Jurkat, Clone E6-1 (cell line): ENCODE measurements around the gene MAK.
A peak's percentile ranks its signal among the peaks of the same experiment; 100 is the strongest.
"Not testable (repeated sequence)": the region's sequence is repeated elsewhere in the genome, so short reads cannot be mapped to it uniquely, and the experiment has no call there.

ENCODE experiments used
- DNase-seq: peaks from one replicate; pipeline ENCODE4 v3.0.0-alpha.2; 2011; ENCODE audit warnings: low read depth, low spot score
- H3K4me3 ChIP-seq: 2 replicates; pipeline ENCODE4 v1.5.1; 2011; ENCODE audit warnings: mild to moderate bottlenecking, low read length, control low read depth, moderate library complexity

MAK gene

DNA sequence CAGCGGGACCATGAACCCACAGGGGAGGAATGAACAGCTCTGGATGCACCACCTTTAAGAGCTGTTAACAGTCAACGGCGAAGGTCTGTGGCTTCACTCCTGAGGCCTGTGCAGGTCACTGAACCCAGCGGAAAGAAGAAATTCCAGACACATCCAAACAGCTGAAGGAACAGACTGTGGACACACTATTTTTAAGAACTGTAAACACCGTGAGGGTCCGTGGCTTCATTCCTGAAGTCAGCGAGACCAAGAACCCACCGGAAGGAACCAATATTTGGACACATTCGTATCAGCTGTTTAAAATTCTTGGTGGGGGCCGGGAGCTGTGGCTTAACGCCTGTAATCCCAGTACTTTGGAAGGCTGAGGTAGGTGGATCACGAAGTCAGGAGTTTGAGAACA lies 96.1 kb downstream of the MAK start:
- DNase-seq, result no peak
- no peak overlapping the region for H3K4me3 ChIP-seq

DNA sequence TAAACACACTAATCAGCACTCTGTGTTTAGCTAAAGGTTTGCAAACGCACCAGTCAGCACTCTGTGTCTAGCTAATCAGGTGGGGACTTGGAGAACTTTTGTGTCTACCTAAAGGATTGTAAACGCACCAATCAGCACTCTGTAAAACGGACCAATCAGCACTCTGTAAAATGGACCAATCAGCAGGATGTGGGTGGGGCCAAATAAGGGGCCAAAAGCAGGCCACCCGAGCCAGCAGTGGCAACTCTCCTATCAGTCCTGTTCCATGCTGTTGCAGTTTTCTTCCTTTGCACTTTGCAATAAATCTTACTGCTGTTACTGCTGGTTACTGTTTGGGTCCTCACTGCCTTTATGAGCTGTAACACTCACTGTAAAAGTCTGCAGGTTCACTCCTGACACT lies 96.7 kb downstream of the MAK start:
- not testable (repeated sequence) for DNase-seq, H3K4me3 ChIP-seq

DNA sequence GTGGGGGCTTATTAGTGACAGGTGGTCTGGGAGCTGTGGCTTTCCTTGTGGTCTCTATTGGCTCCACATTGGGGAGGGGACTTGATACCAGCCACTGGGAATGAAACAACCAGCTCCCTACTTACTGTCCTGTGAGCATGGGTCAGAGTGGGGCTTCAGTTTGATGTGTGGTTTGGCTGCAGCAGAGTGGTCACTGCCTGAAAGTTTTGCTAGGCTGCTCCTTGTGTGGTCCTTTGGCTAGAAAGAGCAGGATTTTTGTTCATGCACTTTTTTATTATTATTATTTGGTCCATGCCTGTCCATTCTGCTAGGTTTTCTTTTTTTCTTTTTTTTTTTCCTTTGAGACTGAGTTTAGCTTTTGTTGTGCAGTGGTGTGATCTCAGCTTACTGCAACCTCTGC lies 98.3 kb downstream of the MAK start:
- no peak overlapping the region for H3K4me3 ChIP-seq
- no peak for DNase-seq

DNA sequence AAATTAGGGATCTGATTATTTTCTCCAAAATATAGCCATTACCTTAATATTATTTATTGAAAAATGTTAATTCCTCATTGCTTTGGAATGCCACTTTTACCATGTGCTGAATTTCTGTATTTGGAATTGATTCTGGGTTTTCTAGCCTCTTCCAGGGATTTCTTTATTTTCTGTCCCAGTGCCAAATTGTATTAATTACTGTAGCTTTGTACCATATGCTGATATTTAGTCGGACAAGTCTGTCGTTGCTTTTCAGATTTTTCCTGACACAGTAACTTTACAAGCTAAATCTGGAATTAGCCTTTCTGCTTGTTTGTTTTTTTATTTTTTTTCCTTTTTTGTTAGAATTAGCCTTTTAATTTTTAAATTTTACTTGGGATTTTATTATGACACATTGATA lies 101.6 kb downstream of the MAK start:
- DNase-seq, result no peak
- H3K4me3 ChIP-seq, result no peak overlapping the region

DNA sequence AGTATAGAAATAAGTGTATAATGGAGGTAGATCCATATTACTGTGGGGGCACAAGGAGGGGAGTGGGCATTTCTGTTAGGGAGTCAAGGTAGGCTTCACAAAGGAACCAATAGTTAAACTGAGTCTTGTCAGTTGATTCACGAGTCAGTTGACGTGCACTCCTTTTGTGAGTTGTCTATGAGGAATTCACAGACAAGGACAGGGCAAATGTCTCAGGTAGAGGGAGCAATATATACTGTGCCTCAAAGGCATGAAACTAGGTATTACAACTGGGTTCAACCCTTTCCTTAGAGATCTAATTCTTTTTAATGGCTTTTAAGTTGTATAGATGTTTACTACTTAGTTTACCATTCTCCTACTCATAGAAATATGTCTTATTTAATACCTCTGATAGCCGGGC lies 104.5 kb downstream of the MAK start:
- H3K4me3 ChIP-seq, result no peak overlapping the region
- DNase-seq, result no peak

DNA sequence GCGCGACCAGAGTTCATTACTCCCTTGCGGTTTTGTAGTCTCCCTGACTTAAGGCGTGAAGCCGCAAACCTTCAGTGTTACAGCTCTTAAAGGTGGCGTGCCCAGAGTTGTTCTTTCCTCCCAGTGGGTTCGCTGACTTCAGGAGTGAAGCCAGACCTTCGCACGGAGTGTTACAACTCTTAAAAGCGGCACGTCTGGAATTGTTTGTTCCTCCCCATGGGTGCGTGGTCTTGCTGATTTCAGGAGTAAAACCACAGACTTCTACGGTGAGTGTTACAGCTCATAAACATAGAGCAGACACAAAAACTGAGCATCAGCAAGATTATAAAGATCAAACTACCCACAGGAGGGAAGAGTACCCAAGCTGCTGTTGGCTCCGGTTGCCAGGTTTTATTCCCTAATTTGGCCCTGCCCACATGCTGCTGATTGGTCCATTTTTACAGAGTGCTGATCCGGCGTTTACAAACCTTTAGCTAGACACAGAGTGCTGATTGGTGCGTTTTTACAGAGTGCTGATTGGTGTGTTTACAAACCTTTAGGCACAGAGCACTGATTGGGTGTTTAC lies 105.1 kb downstream of the MAK start:
- peak; percentile 75 for DNase-seq

DNA sequence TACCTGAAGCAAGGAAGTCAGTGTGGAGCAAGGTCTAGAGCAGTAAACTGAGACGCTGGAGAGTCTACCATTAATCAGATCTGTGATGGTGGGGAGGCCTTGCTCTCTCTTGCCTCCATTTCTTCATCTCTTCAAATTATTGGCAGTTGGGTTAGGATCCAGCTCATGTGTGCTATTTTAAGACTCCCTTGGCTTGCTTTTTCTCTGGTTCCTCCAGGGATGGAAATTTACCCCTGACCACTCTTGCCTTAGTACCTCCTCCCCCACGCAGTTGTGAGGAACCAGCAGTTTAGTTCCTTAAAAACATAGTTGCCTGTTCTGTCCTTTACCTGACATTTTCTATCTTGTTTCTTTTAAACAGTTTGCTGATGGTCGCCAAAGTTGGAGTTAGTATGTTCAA lies 108.1 kb downstream of the MAK start:
- no peak for DNase-seq
- H3K4me3 ChIP-seq, result no peak overlapping the region

More for the DNA sequence above, 105.1 kb downstream of the MAK start:
- peak overlapping the region; percentile 30 for H3K4me3 ChIP-seq

DNA sequence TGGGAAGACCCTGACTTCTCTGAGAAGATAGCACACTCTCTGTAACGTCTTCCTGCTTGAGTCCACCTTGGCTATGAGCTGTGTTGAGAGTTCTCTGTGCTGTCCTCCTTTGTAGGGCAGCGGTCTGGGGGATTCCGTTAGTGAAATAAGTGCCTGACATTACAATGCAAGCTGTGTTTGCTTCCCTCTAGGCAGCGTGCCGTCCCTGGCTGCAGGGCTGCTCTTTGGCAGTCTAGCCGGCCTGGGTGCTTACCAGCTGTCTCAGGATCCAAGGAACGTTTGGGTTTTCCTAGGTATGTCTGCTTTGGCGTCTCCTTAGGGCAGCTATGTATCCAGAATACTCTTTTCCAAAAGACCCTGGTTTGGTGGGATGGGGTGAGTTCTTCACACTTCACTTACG lies 112.6 kb downstream of the MAK start:
- no peak overlapping the region for H3K4me3 ChIP-seq
- DNase-seq, result no peak

DNA sequence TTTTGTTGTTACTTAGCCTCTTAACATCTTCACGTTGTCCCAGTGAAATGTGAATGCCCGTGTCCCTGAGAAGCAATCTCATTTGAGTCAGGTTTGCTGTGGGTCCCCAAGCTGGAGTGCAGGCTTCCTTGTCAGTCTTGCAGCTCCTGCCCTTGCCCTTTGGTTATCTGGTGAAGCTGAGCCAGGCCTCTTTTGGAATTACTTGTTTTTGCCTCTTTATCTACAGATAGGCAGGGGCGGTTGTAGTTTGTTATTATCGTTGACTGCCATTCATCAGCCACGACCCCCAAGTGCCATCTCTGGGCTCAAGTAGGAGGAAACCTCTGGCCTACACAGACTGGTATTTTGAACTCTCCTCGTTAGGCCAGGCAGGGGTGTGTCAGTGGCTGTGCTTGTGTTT lies 113.3 kb downstream of the MAK start:
- DNase-seq, result no peak
- H3K4me3 ChIP-seq, result no peak overlapping the region

DNA sequence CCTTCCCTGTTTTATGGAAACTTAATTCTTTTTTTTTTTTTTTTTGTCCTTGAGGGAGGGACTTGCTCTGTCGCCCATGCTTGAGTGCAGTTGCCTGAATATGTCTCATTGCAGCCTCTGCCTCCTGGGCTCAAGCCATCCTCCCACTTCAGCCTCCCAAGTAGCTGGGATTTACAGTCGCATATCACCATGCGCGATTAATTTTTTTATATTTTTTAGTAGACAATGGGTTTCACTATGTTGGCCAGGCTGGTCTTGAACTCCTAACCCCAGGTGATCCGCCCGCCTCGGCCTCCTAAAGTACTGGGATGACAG lies 114.8 kb downstream of the MAK start:
- DNase-seq, result no peak
- H3K4me3 ChIP-seq, result peak overlapping the region; percentile 69

DNA sequence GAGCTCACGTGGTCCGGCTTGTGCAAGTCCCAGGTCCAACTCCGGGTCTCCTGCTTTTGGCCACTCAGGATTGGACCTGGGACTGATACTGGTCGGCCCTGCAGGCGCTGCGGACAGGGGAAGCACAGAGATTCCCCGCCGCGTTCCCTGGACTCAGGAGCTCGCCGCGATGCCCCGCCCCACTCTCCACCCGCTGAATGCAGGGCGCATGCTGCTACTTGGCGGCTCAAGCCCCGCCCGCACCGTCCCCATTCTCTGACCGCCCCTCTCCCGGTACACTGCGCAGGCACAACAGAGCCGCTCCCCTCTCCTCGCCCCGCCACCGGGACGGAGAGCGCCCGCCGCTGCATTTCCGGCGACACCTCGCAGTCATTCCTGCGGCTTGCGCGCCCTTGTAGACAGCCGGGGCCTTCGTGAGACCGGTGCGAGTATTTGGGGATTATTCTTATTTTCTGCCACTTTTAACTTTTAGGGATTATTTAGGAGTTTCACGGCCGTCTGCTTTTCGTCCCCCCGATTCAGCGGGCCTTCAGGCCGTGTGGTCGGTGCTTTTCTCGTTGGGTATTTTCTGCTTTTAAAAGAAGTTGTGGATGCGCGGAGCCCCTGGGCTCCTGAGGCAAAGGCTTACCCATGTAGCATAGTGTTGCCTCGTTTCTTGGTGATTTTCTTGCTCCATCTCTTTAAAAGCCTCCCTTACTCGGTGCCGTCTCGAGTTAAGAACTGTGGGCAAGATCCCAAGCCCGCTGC lies 115.3 kb downstream of the MAK start, which contains the start of gene TMEM14C:
TMEM14C (plus strand) TSS at position 251 of the 747 bp plus-strand sequence. CDS start 1,544 bp downstream, outside the sequence.
- DNase-seq, result peak; percentile 77

DNA sequence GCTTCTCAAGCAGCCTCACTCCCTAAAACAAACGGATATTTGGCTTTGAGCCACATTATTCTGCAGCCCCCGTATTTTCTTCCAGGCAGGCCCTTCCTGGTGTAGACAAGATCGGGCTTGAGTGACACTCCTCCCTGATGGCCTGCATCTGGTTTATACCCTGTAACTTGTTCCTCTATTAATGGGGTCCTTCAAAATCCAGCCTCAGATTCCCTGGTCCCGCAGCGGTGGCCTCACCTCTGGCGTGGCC lies 115.8 kb downstream of the MAK start:
- DNase-seq, result no peak
- peak overlapping the region; percentile 69 for H3K4me3 ChIP-seq

More for the DNA sequence above, 115.3 kb downstream of the MAK start, which contains the start of gene TMEM14C:
- peak within 1 kb of the TSS; percentile 69 for H3K4me3 ChIP-seq

DNA sequence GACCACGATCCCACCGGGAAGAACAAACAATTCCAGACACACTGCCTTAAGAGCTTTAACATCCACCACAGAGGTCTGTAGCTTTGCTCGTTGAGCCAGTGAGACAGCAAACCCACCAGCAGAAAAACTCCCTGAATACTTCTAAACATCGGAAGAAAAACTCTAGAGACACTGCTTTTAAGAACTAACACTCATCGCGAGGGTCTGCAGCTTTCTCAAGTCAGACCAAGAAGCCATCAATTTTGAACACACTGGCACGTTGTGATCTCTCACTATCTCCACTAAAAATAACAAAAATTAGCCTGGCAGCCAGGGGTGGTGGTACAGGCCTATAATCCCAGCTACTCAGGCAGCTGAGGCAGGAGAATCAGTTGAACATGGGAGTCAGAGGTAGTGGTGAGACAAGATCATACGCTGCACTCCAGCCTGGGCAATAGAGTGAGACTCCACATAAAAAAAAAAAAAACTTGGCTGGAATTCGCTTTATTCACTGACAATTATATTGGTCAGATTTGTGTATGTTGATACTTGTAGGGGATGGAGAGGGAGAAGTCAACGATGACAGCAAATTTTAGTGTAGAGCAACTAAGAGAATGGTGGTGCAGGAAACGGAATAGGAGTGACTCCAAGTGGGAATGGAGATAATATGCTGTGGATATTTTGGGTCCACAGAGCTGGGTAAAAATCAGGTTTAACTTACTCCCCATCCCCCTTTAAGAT lies 116.3 kb downstream of the MAK start:
- H3K4me3 ChIP-seq, result peak overlapping the region; percentile 69
- DNase-seq, result no peak

DNA sequence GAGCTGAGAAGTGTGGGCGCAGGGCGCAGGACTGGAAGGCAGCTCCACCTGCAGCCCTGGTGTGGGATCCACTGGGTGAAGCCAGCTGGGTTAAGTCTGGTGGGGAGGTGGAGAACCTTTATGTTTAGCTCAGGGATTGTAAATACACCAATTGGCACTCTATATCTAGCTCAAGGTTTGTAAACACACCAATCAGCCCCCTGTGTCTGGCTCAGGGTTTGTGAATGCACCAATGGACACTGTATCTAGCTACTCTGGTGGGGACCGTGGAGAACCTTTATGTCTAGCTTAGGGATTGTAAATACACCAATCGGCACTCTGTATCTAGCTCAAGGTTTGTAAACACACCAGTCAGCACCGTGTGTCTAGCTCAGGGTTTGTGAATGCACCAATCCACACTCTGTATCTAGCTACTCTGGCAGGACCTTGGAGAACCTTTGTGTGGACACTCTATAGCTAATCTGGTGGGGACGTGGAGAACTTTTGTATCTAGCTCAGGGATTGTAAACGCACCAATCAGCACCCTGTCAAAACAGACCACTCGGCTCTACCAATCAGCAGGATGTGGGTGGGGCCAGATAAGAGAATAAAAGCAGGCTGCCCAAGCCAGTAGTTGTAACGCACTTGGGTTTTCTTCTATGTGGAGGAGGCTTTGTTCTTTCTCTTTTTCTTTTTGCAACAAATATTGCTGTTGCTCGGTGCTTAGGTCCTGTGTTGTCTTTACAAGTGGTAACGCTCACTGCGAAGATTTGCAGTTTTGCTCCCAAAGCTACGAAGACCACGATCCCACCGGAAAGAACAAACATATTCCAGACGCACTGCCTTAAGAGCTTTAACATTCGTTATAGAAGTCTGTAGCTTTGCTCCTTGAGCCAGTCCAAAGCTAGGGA lies 117.1 kb downstream of the MAK start:
- not testable (repeated sequence) for DNase-seq, H3K4me3 ChIP-seq

DNA sequence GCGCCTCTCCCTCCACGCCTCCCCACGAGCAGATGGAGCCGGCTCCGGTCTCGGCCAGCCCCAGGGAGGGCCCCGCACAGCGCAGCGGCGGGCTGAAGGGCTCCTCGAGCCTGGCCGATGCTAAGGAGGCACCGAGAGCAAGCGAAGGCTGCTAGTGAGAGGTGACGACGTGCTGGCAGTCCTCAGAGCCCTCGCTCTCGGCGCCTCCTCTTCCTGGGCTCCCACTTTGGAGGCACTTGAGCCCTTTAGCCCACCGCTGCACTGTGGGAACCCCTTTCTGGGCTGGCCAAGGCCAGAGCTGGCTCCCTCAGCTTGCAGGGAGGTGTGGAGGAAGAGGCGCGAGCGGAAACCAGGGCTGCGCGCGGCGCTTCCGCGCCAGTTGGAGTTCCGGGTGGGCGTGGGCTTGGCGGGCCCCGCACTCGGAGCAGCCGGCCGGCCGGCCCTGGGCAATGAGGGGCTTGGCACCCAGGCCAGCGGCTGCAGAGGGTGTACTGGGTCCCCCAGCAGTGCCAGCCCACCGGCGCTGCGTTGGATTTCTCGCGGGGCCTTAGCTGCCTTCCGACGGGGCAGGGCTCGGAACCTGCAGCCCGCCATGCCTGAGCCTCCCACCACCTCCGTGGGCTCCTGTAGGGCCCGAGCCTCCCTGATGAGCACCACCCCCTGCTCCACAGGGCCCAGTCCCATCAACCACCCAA lies 117.9 kb downstream of the MAK start:
- no peak overlapping the region for H3K4me3 ChIP-seq
- DNase-seq, result no peak

DNA sequence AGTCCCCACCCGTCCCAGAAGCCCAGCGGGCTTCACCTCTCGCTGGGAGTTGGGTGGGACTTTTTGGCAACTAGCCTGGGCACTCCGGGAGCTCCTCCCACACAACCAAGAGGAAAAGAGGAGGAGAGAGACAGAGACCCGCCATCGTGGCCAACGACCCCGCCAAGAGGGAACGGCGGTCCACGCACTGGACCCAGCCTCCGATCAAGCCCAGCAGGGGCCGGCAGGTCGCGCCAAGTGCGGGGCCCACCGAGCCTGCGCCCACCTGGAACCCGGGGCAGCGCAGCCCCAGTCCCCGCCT lies 118.4 kb downstream of the MAK start:
- no peak for DNase-seq
- no peak overlapping the region for H3K4me3 ChIP-seq

DNA sequence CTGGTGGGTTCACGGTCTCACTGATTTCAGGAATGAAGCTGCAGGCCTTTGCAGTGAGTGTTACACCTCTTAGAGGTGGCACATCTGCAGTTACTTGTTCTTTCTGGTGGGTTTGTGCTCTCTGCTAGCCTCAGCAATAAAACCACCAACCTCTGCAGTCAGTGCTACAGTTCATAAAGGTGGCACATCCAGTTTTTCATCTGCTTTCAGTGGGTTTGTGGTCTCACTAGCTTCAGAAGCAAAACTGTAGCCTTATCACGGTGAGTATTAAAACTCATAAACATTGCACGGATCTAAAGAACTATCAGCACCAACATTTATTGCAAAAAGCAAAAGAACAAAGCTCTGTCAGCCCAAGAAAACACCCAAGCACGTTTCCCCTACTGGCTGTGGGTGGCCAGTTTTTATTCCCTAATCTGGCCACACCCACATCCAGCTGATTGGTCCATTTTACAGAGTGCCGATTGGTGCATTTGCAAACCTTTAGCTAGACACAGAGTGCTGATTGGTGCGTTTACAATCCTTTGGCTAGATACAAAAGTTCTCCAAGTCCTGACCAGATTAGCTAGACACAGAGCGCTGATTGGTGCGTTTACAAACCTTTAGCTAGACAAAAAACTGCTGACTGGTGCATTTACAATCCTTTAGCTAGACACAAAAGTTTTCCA lies 118.9 kb downstream of the MAK start:
- no peak overlapping the region for H3K4me3 ChIP-seq
- peak; percentile 89 for DNase-seq

DNA sequence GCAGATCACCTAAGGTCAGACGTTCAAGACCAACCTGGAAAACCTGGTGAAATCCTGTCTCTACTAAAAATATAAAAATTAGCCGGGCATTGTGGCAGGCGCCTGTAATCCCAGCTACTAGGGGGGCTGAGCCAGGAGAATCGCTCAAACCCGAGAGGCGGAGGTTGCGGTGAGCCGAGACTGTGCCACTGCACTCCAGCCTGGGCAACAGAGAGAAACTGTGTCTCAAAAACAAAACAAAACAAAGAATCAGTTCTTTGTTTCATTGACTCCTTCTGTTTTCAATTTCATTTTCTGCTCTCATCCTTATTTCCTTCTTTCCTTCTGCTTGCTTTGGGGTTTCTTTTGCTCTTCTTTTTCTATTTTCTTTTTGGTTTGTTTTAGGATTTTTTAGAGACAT lies 124.4 kb downstream of the MAK start:
- no peak overlapping the region for H3K4me3 ChIP-seq
- DNase-seq, result no peak
